ENCODE data around the gene RNASEH2A. TPM values are rescaled to one million over a fixed set of nuclear protein-coding genes. Genes with fewer than 3 reads are reported as not detected.
A peak's percentile ranks its signal among the peaks of the same experiment; 100 is the strongest.

The RNASEH2A gene
- total and polyA plus RNA-seq, 2 of the 4 experiments (the other 2 are of a cell fraction) = 34.9 to 44.6 TPM

GRCh38 chr19:12788682-12789097 is 17.7 kb upstream of the RNASEH2A start:
- in situ Hi-C loops (cut with MboI; ENCODE audit: low sequenced_read_pairs) = loop anchor here (25.0 kb wide), 1 partner anchor 1049 kb away; no protein-coding TSS in a partner anchor
- Histone ChIP-seq H4K20me1 (ENCODE audit: insufficient read depth, low read length) (peaks cover 20% of the 10 kb centered on the region), H2BK120ac (ENCODE audit: low read depth, low read length) (peak overlapping the region; percentile 86), H3K27ac (ENCODE audit: insufficient read depth, low read length) (peak overlapping the region; percentile 89), H3K9me3 (ENCODE audit: control insufficient read depth, insufficient read depth, low read length) (no peaks in the 10 kb centered on the region), H2BK5ac (ENCODE audit: low read depth, low read length, poor library complexity, severe bottlenecking) (peak overlapping the region; percentile 91), H2AFZ (replicated peaks; ENCODE audit: low read length, poor library complexity) (peak overlapping the region; percentile 77), H2AK5ac (ENCODE audit: low read depth, low read length) (peak overlapping the region; percentile 99), H3K4me3 (ENCODE audit: insufficient read depth, low read depth, low read length) (peak overlapping the region; percentile 27), H3K9ac (ENCODE audit: low read depth, low read length) (peak overlapping the region; percentile 80), H4K8ac (ENCODE audit: low read depth in 2 of 2, low read length in 2 of 2) (peak overlapping the region; percentile 59 to 93), H2BK15ac (ENCODE audit: low read depth, low read length) (peak overlapping the region; percentile 36; the same call in 2 of the 3 replicates), H3K27me3 (ENCODE audit: control insufficient read depth, insufficient read depth, low read length) (no peaks in the 10 kb centered on the region), H3K4me2 (ENCODE audit: low read depth, low read length) (peak overlapping the region; percentile 87), H3K23ac (ENCODE audit: low read depth, low read length) (peak overlapping the region; percentile 93), H3K4ac (ENCODE audit: low read depth, low read length) (peak overlapping the region; percentile 89), H3K4me1 (ENCODE audit: control insufficient read depth, insufficient read depth, low read length) (peaks cover 35% of the 10 kb centered on the region), H3K79me1 (ENCODE audit: low read depth in 1 of 2, low read length in 2 of 2) (peaks cover 0 to 36% of the 10 kb centered on the region in 2 experiments; a peak in 2 of 4 replicates), H3K18ac (ENCODE audit: low read depth, low read length) (peak overlapping the region; percentile 69), H3K9me1 (ENCODE audit: insufficient read depth, low read length) (peaks cover 17% of the 10 kb centered on the region), H4K5ac (ENCODE audit: low read depth, low read length) (peak overlapping the region; percentile 91), H3K36me3 (ENCODE audit: control insufficient read depth, insufficient read depth, low read length) (no peaks in the 10 kb centered on the region), H2AK9ac (replicated peaks; ENCODE audit: low read depth, low read length, poor library complexity) (peak overlapping the region; percentile 82), H2BK20ac (ENCODE audit: low read depth, low read length) (peak overlapping the region; percentile 86), H4K91ac (ENCODE audit: insufficient read depth, low read depth, low read length) (peak overlapping the region; percentile 94), H3K56ac (ENCODE audit: extremely low read depth, insufficient read depth, low read length) (peak overlapping the region; percentile 69), H3K14ac (replicated peaks; ENCODE audit: low read depth, low read length) (peak overlapping the region; percentile 96)
- dilution Hi-C loops (cut with HindIII; ENCODE audit: low sequenced_read_pairs, unreplicated experiment) = no loop called here
- ATAC-seq (ENCODE audit: low read depth) (no peak), DNase-seq (peak; percentile 75)
- 0% methylated on average over 2 of the region's 12 CpGs; no CpG with 5 or more reads in 1 of the 2 experiments for WGBS, 2 experiments (ENCODE audit: extremely low coverage in 2 of 2, insufficient read length in 1 of 2)
- intact Hi-C loops (cut with micrococcal nuclease) = no loop called here
- TF ChIP-seq MAZ (IDR thresholded peaks at IDR 0.05; ENCODE audit: borderline replicate concordance, low read depth, low read length) (peak; percentile 72; the same call in 1 of the 2 replicates), FOS (IDR thresholded peaks at IDR 0.05; ENCODE audit: low read depth, low read length) (0 out of 2 replicates have a peak, but pooled peaks have one; percentile 26), CTCF (conservative IDR thresholded peaks at IDR 0.05; ENCODE audit: low read depth, low read length) (no peak), RCOR1 (IDR thresholded peaks at IDR 0.05; ENCODE audit: insufficient replicate concordance, low read length) (no peak), SMC3 (IDR thresholded peaks at IDR 0.05; ENCODE audit: low read depth, low read length) (no peak), MAFK (IDR thresholded peaks at IDR 0.05; ENCODE audit: low read depth, low read length) (no peak)
- no TSS peak for BruUV-seq (replicated peaks)
- POLR2A ChIA-PET (ENCODE audit: unreplicated experiment) = no interaction called here
- CTCF ChIA-PET = interaction anchor here (1.1 to 1.2 kb wide), 2 partner anchors 10 to 23 kb away, joined by 3 to 4 read pairs; no protein-coding TSS in a partner anchor
